BE2C (cell line): ENCODE measurements around the gene CACFD1.

Experiments
- DNase-seq: peaks from one replicate; pipeline ENCODE4 v3.0.0-alpha.2; 2020
- H3K27me3 ChIP-seq: fragments of 250-450 bp; sonication (Bioruptor Pico); 2 replicates; pipeline ENCODE4 v1.5.1; 2020; ENCODE audit warnings: mild to moderate bottlenecking
- H3K36me3 ChIP-seq: fragments of 250-450 bp; sonication (Bioruptor Pico); 2 replicates; pipeline ENCODE4 v1.5.1; 2020; ENCODE audit warnings: mild to moderate bottlenecking
- H3K4me1 ChIP-seq: fragments of 250-450 bp; sonication (Bioruptor Pico); 2 replicates; pipeline ENCODE4 v1.5.1; 2020
- H3K4me3 ChIP-seq: 2 replicates; pipeline ENCODE4 v1.5.1; 2011; ENCODE audit warnings: low read depth, low read length
- H3K9me3 ChIP-seq: fragments of 250-450 bp; sonication (Bioruptor Pico); 2 replicates; pipeline ENCODE4 v1.5.1; 2020
- TF ChIP-seq, protein P1 (sequence below): IDR thresholded peaks from 2 replicates; pipeline ENCODE4 v1.5.1; 2012; ENCODE audit warnings: mild to moderate bottlenecking, low read depth, low read length

CACFD1 gene

DNA sequence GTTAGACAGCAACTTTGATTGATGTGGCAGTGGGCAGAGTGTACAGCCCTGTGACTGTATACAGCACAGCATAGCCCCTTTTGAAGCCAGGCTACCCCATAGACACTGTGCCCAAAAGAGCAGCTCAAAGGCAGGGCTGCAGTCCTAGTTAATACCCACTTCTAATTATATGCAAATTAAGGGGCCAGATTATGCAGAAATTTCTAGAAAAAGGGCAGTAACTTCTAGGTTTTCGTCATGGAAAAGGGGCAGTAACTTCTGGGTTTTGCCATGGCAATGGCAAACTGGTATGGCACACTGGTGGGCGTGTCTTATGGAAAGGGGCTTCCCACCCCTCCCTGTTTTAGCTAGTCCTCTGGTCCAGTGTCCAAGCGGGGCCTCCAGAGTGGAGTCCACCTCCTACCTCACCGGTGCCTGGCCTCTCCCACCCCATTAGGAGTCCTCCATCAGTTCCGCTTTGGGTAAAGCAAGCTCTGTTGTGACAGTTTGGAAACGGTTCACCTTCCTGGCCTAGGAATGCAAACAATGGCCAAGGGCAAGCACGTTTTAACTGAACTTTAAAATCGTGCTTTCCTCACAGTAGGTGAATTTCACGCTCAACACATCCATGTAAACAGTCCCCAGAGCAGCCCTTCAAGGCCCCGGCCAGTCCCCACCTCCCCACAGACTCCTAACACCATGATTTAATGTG lies 32.0 kb upstream of the CACFD1 start:
- peak overlapping the region; percentile 28 for H3K4me3 ChIP-seq
- TF ChIP-seq, protein P1, sequence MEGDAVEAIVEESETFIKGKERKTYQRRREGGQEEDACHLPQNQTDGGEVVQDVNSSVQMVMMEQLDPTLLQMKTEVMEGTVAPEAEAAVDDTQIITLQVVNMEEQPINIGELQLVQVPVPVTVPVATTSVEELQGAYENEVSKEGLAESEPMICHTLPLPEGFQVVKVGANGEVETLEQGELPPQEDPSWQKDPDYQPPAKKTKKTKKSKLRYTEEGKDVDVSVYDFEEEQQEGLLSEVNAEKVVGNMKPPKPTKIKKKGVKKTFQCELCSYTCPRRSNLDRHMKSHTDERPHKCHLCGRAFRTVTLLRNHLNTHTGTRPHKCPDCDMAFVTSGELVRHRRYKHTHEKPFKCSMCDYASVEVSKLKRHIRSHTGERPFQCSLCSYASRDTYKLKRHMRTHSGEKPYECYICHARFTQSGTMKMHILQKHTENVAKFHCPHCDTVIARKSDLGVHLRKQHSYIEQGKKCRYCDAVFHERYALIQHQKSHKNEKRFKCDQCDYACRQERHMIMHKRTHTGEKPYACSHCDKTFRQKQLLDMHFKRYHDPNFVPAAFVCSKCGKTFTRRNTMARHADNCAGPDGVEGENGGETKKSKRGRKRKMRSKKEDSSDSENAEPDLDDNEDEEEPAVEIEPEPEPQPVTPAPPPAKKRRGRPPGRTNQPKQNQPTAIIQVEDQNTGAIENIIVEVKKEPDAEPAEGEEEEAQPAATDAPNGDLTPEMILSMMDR: no peak
- no peaks in the 10 kb centered on the region for H3K27me3 ChIP-seq

DNA sequence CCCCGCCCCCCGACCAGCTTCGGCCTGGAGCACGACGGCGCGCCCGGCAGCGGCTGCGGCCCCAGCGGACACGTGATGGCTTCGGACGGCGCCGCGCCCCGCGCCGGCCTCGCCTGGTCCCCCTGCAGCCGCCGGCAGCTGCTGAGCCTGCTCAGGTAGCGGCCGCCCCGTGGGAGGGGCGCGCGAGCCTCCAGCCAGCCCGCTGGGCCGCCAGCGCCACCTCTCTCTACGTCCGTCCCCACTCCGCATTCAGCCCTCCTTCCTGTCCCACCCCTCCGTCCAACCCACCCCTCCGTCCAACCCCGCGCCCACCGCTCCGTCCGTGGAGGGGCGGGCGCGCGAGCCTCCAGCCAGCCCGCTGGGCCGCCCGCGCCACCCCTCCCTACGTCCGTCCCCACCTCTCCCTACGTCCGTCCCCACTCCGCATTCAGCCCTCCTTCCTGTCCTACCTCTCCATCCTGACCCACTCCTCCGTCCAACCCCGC lies 31.1 kb upstream of the CACFD1 start:
- TF ChIP-seq, protein P1: no peak
- peak overlapping the region; percentile 23; the same call in 1 of the 2 replicates for H3K4me3 ChIP-seq
- H3K9me3 ChIP-seq: no peaks in the 10 kb centered on the region
- peak; percentile 70 for DNase-seq
- H3K4me1 ChIP-seq: no peaks in the 10 kb centered on the region
- no peaks in the 10 kb centered on the region for H3K27me3 ChIP-seq
- H3K36me3 ChIP-seq: no peaks in the 10 kb centered on the region

More for the DNA sequence above, 32.0 kb upstream of the CACFD1 start:
- no peaks in the 10 kb centered on the region for H3K4me1 ChIP-seq
- DNase-seq: no peak
- no peaks in the 10 kb centered on the region for H3K36me3 ChIP-seq
- H3K9me3 ChIP-seq: no peaks in the 10 kb centered on the region

DNA sequence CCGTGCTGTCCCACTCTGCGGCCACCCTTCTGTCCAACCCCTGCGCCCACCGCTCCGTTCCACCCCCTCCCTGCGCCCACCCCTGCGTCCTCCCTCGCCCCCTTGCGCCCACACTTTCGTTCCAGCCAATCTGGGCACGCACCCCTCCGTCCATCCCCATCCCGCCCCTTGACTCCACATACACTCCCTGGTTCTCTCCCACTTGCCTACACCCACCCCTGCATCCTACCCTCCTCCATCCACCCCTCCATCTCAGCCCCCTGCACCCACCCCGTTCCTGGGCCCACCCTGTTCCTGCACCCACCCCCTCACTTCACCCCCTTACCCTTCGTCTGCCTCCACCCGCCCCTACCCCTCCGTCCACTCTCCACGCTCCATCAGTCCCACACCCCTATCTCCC lies 30.6 kb upstream of the CACFD1 start:
- Histone ChIP-seq H3K27me3 (no peaks in the 10 kb centered on the region), H3K4me3 (no peak overlapping the region)
- TF ChIP-seq, protein P1: no peak

DNA sequence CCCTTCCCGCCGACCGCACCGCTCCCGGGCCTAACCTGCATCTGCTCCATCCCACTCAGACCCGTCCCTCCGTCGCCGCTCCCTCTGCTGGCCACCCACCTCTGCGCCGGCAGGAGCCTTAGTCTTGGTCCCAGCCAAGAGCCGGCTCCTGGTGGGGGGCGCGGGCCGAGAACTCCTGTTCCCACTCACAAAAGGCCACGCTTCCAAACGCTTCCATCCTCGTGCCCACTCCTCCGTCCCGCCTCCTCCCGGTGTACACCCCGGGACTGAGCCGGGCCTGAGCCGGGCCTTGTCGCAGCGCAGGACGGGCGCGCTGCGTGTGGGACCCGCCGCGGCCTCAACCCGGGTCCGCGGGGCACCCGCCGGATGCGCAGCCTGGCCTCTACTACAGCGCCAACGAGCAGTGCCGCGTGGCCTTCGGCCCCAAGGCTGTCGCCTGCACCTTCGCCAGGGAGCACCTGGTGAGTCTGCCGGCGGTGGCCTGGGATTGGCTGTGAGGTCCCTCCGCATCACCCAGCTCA lies 30.1 kb upstream of the CACFD1 start:
- TF ChIP-seq, protein P1: peak; percentile 47
- Histone ChIP-seq H3K36me3 (no peaks in the 10 kb centered on the region), H3K9me3 (no peaks in the 10 kb centered on the region), H3K27me3 (no peaks in the 10 kb centered on the region), H3K4me1 (no peaks in the 10 kb centered on the region), H3K4me3 (no peak overlapping the region)
- DNase-seq: peak; percentile 73

More for the DNA sequence above, 30.6 kb upstream of the CACFD1 start:
- H3K36me3 ChIP-seq: no peaks in the 10 kb centered on the region
- no peaks in the 10 kb centered on the region for H3K9me3 ChIP-seq
- DNase-seq: no peak
- H3K4me1 ChIP-seq: no peaks in the 10 kb centered on the region

DNA sequence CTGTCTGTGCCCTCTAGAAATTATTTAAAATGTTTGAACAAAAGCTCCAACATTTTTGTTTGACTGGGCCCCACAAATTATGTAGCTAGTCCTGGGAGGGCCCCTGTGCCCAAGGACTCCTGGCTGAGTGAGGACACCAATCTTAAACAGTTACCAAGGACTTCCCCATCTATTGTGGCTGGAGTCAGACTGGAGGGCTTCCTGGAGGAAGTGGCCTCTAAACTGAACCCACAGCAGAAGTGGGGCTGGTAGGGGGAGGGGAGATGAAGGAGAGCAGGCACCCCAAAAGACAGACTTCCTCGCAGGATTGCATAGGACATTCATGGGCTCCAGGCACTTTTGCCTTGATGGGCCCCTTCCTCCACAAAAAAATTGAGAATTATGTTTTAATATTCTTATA lies 29.5 kb upstream of the CACFD1 start:
- Histone ChIP-seq H3K9me3 (no peaks in the 10 kb centered on the region), H3K27me3 (no peaks in the 10 kb centered on the region), H3K4me3 (no peak overlapping the region), H3K36me3 (no peaks in the 10 kb centered on the region), H3K4me1 (no peaks in the 10 kb centered on the region)
- no peak for DNase-seq
- TF ChIP-seq, protein P1: no peak

DNA sequence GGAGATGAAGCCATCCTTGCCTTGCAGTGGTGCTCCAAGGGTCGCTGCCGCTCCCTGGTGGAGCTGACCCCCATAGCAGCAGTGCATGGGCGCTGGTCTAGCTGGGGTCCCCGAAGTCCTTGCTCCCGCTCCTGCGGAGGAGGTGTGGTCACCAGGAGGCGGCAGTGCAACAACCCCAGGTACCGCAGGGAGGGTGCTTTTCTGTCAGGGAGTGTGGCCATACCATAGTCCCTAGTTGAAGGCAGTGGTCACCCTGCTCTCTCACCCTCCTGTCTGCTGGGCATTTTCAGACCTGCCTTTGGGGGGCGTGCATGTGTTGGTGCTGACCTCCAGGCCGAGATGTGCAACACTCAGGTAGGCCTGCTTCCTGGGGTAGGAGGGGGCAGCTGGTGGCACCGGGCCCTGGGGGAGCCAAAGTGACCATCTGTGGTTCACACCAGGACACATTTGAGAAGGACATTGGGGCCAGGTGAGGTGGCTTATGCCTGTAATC lies 26.4 kb upstream of the CACFD1 start:
- Histone ChIP-seq H3K27me3 (no peaks in the 10 kb centered on the region), H3K36me3 (no peaks in the 10 kb centered on the region), H3K9me3 (no peaks in the 10 kb centered on the region), H3K4me3 (no peak overlapping the region), H3K4me1 (no peaks in the 10 kb centered on the region)
- TF ChIP-seq, protein P1: no peak
- DNase-seq: no peak
